ENCODE measurements around the gene C16orf46. TPM values are rescaled to one million over a fixed set of nuclear protein-coding genes. Genes with fewer than 3 reads are reported as not detected.

C16orf46 gene
- total RNA-seq, 1 experiment from 2014 or later: 2.0 TPM

DNA sequence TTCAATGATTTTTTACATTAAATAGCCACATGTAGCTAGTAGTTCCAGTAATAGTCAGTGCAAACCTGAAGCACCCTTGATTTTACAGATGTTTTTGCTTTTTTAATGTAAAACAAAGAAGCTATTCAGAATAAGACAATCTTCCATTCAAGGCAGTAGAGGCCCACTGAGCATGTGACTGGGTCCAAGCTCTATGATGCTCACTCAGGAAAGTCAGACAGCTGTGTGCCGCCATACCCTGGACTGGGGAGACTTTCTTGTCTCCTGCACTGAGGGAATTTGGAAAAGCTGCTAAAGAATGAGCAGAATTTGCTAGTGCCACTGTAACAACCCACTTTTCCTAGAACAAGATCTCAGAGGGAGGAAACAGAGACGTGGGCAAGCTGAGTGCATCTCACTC, 58.5 kb downstream of the C16orf46 start:
- no peak overlapping the region for H2AFZ ChIP-seq (ENCODE audit: low read length)
- no peaks in the 10 kb centered on the region for H3K79me2 ChIP-seq (ENCODE audit: insufficient read depth, low read length)
- no peak overlapping the region for H3T11ph ChIP-seq (ENCODE audit: low read length)
- peaks cover 3% of the 10 kb centered on the region for H3K79me1 ChIP-seq (ENCODE audit: insufficient read depth, low read depth, low read length, poor library complexity, severe bottlenecking)
- no peak for DNase-seq
- no peak overlapping the region for H2AK5ac ChIP-seq (ENCODE audit: insufficient read length, low read length)
- Mint-ChIP-seq H3K9me3 (no peaks in the 10 kb centered on the region), H3K27ac (no peak overlapping the region), H3K4me1 (no peaks in the 10 kb centered on the region), H3K36me3 (ENCODE audit: insufficient read depth in 1 of 3, low read depth in 3 of 3) (peaks cover 42 to 93% (median 90%) of the 10 kb centered on the region in 3 experiments; a peak in 6 of 7 replicates), H3K4me3 (no peak overlapping the region), H3K27me3 (ENCODE audit: low read depth) (no peaks in the 10 kb centered on the region)
- no peak overlapping the region for H2BK120ac ChIP-seq (ENCODE audit: low read depth, low read length, poor library complexity, severe bottlenecking)
- no peak overlapping the region for H3K23ac ChIP-seq (ENCODE audit: insufficient read length, low read depth, low read length)
- H4K8ac ChIP-seq (replicated peaks; ENCODE audit: insufficient read length, low read depth, low read length): no peak overlapping the region
- no peak overlapping the region for H3K18ac ChIP-seq (ENCODE audit: insufficient read length, low read depth, low read length)
- WGBS (ENCODE audit: extremely low coverage, insufficient read length, low lambda C conversion rate): no CpG with 5 or more reads among the region's 2 CpGs
- H2BK15ac ChIP-seq (ENCODE audit: low read depth, low read length): no peak overlapping the region
- no peak overlapping the region for H2BK5ac ChIP-seq (ENCODE audit: insufficient read length, low read length)
- H3K27ac ChIP-seq (ENCODE audit: insufficient read length, low read depth, low read length): no peak overlapping the region
- no peaks in the 10 kb centered on the region for H4K20me1 ChIP-seq (ENCODE audit: control insufficient read depth, insufficient read depth, insufficient read length)
- H2BK12ac ChIP-seq (ENCODE audit: insufficient read length, low read depth, low read length): no peak overlapping the region
- H3K4me2 ChIP-seq (ENCODE audit: insufficient read depth, insufficient read length, low read length): no peak overlapping the region
- no peaks in the 10 kb centered on the region for H3K4me1 ChIP-seq (ENCODE audit: insufficient read depth, low read length)
- no peak overlapping the region for H3K4ac ChIP-seq (ENCODE audit: low read depth, low read length)
- no peak overlapping the region for H3K9ac ChIP-seq (ENCODE audit: extremely low read depth, insufficient read length, low read length)
- H3K14ac ChIP-seq (ENCODE audit: insufficient read depth, low read length): no peak overlapping the region
- H3K56ac ChIP-seq (ENCODE audit: insufficient read length, low read depth, low read length): no peak overlapping the region
- H3K27me3 ChIP-seq (ENCODE audit: insufficient read depth, low read length): no peaks in the 10 kb centered on the region
- H3K23me2 ChIP-seq (ENCODE audit: insufficient read length, low read depth, low read length, poor library complexity, severe bottlenecking): no peaks in the 10 kb centered on the region
- no peak overlapping the region for H4K5ac ChIP-seq (ENCODE audit: insufficient read length, low read depth, low read length)
- TF ChIP-seq, protein P1, sequence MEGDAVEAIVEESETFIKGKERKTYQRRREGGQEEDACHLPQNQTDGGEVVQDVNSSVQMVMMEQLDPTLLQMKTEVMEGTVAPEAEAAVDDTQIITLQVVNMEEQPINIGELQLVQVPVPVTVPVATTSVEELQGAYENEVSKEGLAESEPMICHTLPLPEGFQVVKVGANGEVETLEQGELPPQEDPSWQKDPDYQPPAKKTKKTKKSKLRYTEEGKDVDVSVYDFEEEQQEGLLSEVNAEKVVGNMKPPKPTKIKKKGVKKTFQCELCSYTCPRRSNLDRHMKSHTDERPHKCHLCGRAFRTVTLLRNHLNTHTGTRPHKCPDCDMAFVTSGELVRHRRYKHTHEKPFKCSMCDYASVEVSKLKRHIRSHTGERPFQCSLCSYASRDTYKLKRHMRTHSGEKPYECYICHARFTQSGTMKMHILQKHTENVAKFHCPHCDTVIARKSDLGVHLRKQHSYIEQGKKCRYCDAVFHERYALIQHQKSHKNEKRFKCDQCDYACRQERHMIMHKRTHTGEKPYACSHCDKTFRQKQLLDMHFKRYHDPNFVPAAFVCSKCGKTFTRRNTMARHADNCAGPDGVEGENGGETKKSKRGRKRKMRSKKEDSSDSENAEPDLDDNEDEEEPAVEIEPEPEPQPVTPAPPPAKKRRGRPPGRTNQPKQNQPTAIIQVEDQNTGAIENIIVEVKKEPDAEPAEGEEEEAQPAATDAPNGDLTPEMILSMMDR (conservative IDR thresholded peaks at IDR 0.05): no peak
- H2BK20ac ChIP-seq (ENCODE audit: low read depth, low read length, poor library complexity, severe bottlenecking): no peak overlapping the region
- no peak overlapping the region for H4K91ac ChIP-seq (ENCODE audit: insufficient read length, low read depth, low read length)
- no peaks in the 10 kb centered on the region for H3K9me3 ChIP-seq (ENCODE audit: control insufficient read depth, low read depth, low read length)
